ENCODE results near the gene SDK1. TPM values are rescaled to one million over a fixed set of nuclear protein-coding genes. Genes with fewer than 3 reads are reported as not detected.

The SDK1 gene
- total and polyA plus RNA-seq, 4 donors: 0.12 to 0.47 (median 0.36) TPM

- no peak overlapping the region for H3K4me3 ChIP-seq (ENCODE audit: low read depth in 1 of 3, low read length in 3 of 3)
- no peak overlapping the region for H3K9ac ChIP-seq (ENCODE audit: low read depth in 1 of 2, low read length in 2 of 2)
- WGBS: 76% methylated on average over 5 of the region's 5 CpGs
- no peaks in the 10 kb centered on the region for H3K4me1 ChIP-seq (ENCODE audit: control insufficient read depth in 4 of 4, insufficient read depth in 4 of 4, low read length in 3 of 4)
- H3K36me3 ChIP-seq (ENCODE audit: control insufficient read depth in 4 of 4, insufficient read depth in 3 of 4, low read depth in 1 of 4, low read length in 3 of 4): no peaks in the 10 kb centered on the region
- H3K27me3 ChIP-seq (ENCODE audit: control insufficient read depth in 4 of 4, insufficient read depth in 4 of 4, low read length in 3 of 4): no peaks in the 10 kb centered on the region
- no peak overlapping the region for H3K27ac ChIP-seq (ENCODE audit: low read depth in 1 of 2, low read length in 2 of 2)
- H3K9me3 ChIP-seq (ENCODE audit: control insufficient read depth in 4 of 4, low read length in 3 of 4): no peaks in the 10 kb centered on the region
- DNase-seq (ENCODE audit: low spot score): no peak
- no peak for TF ChIP-seq TAF1 (conservative IDR thresholded peaks at IDR 0.05)
- no peak for TF ChIP-seq RXRA (IDR thresholded peaks at IDR 0.05)
- no peak for TF ChIP-seq ZBTB33 (IDR thresholded peaks at IDR 0.05)
- TF ChIP-seq SP1 (IDR thresholded peaks at IDR 0.05): no peak
- TF ChIP-seq REST (IDR thresholded peaks at IDR 0.05): no peak
- TF ChIP-seq FOXA2 (IDR thresholded peaks at IDR 0.05): no peak
- TF ChIP-seq ATF3 (IDR thresholded peaks at IDR 0.05): no peak
- no peak for TF ChIP-seq GABPA (IDR thresholded peaks at IDR 0.05 in 1 of 2, conservative IDR thresholded peaks at IDR 0.05 in 1 of 2)
- no peak for TF ChIP-seq RAD21 (IDR thresholded peaks at IDR 0.05)
- no peak for TF ChIP-seq JUND (IDR thresholded peaks at IDR 0.05)
- no peak for TF ChIP-seq CTCF (IDR thresholded peaks at IDR 0.05; ENCODE audit: low read depth, low read length, missing input control)
- TF ChIP-seq YY1 (IDR thresholded peaks at IDR 0.05): no peak
- no peak for TF ChIP-seq NR2F2 (IDR thresholded peaks at IDR 0.05)
- TF ChIP-seq FOXA1 (IDR thresholded peaks at IDR 0.05): no peak
- no peak for TF ChIP-seq MAX (IDR thresholded peaks at IDR 0.05)
Observed at GRCh38 chr7:3408814-3409595, 108.0 kb downstream of the SDK1 start.

Measured in liver (tissue), 9 donors.